ENCODE measurements around the gene GRAMD1A. TPM values are rescaled to one million over a fixed set of nuclear protein-coding genes. Genes with fewer than 3 reads are reported as not detected.

Gene GRAMD1A
- total and polyA plus RNA-seq, 9 of the 15 experiments (the other 6 are each of a cell fraction or from before 2014, with no cell fraction given) = 1.4 to 63.8 (median 38.5) TPM

- TF ChIP-seq, protein P1, sequence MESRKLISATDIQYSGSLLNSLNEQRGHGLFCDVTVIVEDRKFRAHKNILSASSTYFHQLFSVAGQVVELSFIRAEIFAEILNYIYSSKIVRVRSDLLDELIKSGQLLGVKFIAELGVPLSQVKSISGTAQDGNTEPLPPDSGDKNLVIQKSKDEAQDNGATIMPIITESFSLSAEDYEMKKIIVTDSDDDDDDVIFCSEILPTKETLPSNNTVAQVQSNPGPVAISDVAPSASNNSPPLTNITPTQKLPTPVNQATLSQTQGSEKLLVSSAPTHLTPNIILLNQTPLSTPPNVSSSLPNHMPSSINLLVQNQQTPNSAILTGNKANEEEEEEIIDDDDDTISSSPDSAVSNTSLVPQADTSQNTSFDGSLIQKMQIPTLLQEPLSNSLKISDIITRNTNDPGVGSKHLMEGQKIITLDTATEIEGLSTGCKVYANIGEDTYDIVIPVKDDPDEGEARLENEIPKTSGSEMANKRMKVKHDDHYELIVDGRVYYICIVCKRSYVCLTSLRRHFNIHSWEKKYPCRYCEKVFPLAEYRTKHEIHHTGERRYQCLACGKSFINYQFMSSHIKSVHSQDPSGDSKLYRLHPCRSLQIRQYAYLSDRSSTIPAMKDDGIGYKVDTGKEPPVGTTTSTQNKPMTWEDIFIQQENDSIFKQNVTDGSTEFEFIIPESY (CRISPR knock-in tag; IDR thresholded peaks at IDR 0.05) = peak; percentile 66; the same call in 1 of the 2 replicates
- TF ChIP-seq, protein P2, sequence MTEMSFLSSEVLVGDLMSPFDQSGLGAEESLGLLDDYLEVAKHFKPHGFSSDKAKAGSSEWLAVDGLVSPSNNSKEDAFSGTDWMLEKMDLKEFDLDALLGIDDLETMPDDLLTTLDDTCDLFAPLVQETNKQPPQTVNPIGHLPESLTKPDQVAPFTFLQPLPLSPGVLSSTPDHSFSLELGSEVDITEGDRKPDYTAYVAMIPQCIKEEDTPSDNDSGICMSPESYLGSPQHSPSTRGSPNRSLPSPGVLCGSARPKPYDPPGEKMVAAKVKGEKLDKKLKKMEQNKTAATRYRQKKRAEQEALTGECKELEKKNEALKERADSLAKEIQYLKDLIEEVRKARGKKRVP (CRISPR knock-in tag; IDR thresholded peaks at IDR 0.05) = no peak
- TF ChIP-seq EGR1 (conservative IDR thresholded peaks at IDR 0.05) (no peak), BACH1 (tag; IDR thresholded peaks at IDR 0.05) (no peak), BCOR (IDR thresholded peaks at IDR 0.05) (peak; percentile 67), NR3C1 (CRISPR knock-in tag; IDR thresholded peaks at IDR 0.05) (no peak), MCM3 (IDR thresholded peaks at IDR 0.05) (no peak), ZMIZ1 (IDR thresholded peaks at IDR 0.05; ENCODE audit: low read depth in 2 of 2, low read length in 2 of 2) (no peak), CBX1 (IDR thresholded peaks at IDR 0.05; ENCODE audit: low read depth) (0 out of 2 replicates have a peak, but pooled peaks have one; percentile 52), ZFP36 (IDR thresholded peaks at IDR 0.05; ENCODE audit: low read depth, low read length, partially characterized antibody) (peak; percentile 77)
Observed at GRCh38 chr19:35038623-35039512, 38.7 kb downstream of the GRAMD1A start (continued).
